Right cardiac atrium (tissue), 5 donors: Measurements from ENCODE around the gene IGSF21. TPM values are rescaled to one million over a fixed set of nuclear protein-coding genes. Genes with fewer than 3 reads are reported as not detected.

Experiments
- ATAC-seq, 2 donors: fragments of 200-7000 bp; cut with Tn5 transposase; one replicate each; pipeline versions ENCODE4 v1.8.0 to v1.9.1; 2020; ENCODE audit warnings: moderate library complexity in 2 of 2, mild to moderate bottlenecking in 1 of 2
- DNase-seq, 3 donors: peaks; one replicate each; pipeline ENCODE4 v3.0.0-alpha.2; 2020
- H3K27ac ChIP-seq: one replicate; pipeline ENCODE4 v1.5.1; 2013; ENCODE audit warnings: mild to moderate bottlenecking, low read length, control low read depth, moderate library complexity
- H3K27me3 ChIP-seq: one replicate; pipeline ENCODE4 v1.6.1; 2013; ENCODE audit not compliant: control insufficient read depth, insufficient read depth
- H3K4me1 ChIP-seq: one replicate; pipeline ENCODE4 v1.6.1; 2013; ENCODE audit warnings: low read length; ENCODE audit not compliant: control insufficient read depth, insufficient read depth
- H3K4me3 ChIP-seq: one replicate; pipeline ENCODE4 v1.5.1; 2013; ENCODE audit warnings: low read length, control low read depth
- H3K9me3 ChIP-seq: one replicate; pipeline ENCODE4 v1.6.1; 2013; ENCODE audit warnings: low read length; ENCODE audit not compliant: control insufficient read depth
- WGBS: extraction: QIAGEN DNeasy Blood & Tissue Kit; methylation state at CpG from one replicate; pipeline ENCODE4 v1.1.7; 2013; 5-methylcytosine and 5-hydroxymethylcytosine counted together
- intact Hi-C, 4 donors: fragments of 100-400 bp; cut with DNase I; formaldehyde crosslinking; loops; one replicate each; pipeline versions ENCODE4 v1.11.0 to v1.14.0; 2022 to 2023
- polyA plus RNA-seq: library from polyadenylated mRNA; stranded (reverse); fragments of 200-250 nt; gene quantifications from one replicate; pipeline ENCODE4 v1.2.3, GENCODE V29; 2013
- total RNA-seq, 4 donors: library from RNA; stranded (reverse); fragmentation: NEBNext Ultra II Directional; extraction: Animal tissue kit (Norgen Biotek cat#: 25700); gene quantifications; one replicate each; pipeline ENCODE4 v1.2.1, GENCODE V29; 2021
- donor health status: healthy with polysubstance abuse.
- donor health status: DM: no; HTN: yes; CAD: no.
- donor health status: DM: no; HTN: no; CAD: no.
- donor health status: DM: no; HTN: yes; CAD: no; lungs with severe emphysema.
- donor health status: DM: yes; HTN: yes; CAD: no.

Gene IGSF21
- total and polyA plus RNA-seq, 5 donors = 0.52 to 3.1 (median 1.7) TPM

DNA sequence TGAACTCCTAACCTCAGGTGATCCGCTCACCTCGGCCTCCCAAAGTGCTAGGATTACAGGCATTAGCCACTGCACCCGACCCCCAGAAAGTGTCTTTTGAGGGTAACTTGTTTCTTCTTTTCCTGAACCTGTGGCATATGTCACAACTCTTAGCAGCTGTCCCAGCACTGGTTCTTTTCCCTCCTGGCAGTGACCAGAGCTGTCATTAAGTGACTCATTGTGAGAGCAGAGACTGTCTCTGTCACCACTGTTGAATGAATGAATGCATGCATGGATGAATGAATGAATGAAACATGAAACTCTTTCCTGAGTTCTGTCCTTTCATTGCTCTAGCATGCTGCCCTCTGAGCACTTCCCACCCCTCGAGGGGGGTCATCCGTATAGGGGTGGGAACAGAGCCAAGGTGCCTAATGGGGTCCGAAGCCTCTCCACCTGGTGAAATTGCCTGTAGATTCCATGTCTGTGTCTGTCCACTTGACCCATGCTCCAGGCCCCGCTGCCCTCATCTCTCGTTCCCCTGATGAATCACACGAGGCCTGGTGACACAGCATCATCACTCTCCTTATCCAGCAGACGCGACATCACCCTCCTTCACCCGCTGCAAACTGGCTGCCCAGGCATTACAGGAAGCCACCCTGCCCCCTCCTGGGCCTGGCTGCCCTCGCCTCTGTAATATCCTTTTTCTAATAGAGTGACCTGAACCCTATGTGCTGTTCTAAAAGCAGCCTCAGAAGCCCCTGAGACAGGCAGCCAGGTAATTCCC, 75.0 kb downstream of the IGSF21 start:
- DNase-seq (peak in 1 of 3 donors; percentile 39), ATAC-seq (peak in 1 of 2 donors; percentile 29)
- no peaks in the 10 kb centered on the region for H3K4me1 ChIP-seq
- H3K9me3 ChIP-seq = no peaks in the 10 kb centered on the region
- H3K27ac ChIP-seq = no peak overlapping the region
- H3K4me3 ChIP-seq = no peak overlapping the region
- intact Hi-C loops = no loop called here
- WGBS = 34% methylated on average over 13 of the region's 13 CpGs
- no peaks in the 10 kb centered on the region for H3K27me3 ChIP-seq

DNA sequence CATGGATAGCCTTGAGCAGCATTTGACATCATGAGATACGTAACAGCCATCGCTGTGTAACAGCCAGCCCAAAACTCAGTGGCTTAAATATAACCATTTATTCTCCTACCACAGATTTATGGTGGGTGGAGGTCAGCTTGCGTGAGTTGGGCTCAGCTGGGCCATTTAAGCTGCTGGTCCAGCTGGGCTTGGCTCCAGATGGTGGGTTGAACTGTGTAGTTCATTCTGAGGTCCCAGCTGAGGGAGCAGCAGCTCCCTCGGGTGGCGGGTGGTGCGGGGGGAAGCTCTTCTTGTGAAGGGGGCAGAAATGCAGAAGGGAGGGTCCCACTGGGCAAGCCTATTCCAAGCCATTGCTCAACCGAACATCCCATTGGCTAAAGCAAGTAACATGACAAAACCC, 75.9 kb downstream of the IGSF21 start:
- intact Hi-C loops = no loop called here
- no peak for ATAC-seq
- WGBS = 73% methylated on average over 7 of the region's 7 CpGs

DNA sequence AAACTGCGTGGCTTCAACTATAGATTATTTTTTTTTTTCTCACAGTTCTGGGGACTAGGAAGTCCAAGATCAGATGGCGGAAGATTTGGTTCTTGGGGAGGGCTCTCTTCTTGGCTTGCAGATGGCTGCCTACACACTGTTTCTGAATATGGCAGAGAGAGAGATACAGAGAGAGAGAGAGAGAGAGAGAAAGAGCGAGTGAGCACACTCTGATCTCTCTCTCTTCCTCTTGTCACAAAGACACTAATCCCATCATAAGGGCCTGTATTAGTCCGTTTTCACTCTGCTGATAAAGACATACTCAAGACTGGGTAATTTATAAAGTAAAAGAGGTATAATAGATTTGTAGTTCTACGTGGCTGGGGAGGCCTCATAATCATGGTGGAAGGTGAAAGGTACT, 79.5 kb downstream of the IGSF21 start:
- 69% methylated on average over 5 of the region's 5 CpGs for WGBS
- Histone ChIP-seq H3K4me1 (no peaks in the 10 kb centered on the region), H3K27me3 (no peaks in the 10 kb centered on the region), H3K9me3 (no peaks in the 10 kb centered on the region), H3K4me3 (no peak overlapping the region), H3K27ac (no peak overlapping the region)
- ATAC-seq (no peak), DNase-seq (no peak)
- intact Hi-C loops = no loop called here

More for the DNA sequence above, 75.9 kb downstream of the IGSF21 start:
- Histone ChIP-seq H3K27me3 (no peaks in the 10 kb centered on the region), H3K27ac (no peak overlapping the region), H3K4me3 (no peak overlapping the region), H3K9me3 (no peaks in the 10 kb centered on the region), H3K4me1 (no peaks in the 10 kb centered on the region)
- no peak for DNase-seq

DNA sequence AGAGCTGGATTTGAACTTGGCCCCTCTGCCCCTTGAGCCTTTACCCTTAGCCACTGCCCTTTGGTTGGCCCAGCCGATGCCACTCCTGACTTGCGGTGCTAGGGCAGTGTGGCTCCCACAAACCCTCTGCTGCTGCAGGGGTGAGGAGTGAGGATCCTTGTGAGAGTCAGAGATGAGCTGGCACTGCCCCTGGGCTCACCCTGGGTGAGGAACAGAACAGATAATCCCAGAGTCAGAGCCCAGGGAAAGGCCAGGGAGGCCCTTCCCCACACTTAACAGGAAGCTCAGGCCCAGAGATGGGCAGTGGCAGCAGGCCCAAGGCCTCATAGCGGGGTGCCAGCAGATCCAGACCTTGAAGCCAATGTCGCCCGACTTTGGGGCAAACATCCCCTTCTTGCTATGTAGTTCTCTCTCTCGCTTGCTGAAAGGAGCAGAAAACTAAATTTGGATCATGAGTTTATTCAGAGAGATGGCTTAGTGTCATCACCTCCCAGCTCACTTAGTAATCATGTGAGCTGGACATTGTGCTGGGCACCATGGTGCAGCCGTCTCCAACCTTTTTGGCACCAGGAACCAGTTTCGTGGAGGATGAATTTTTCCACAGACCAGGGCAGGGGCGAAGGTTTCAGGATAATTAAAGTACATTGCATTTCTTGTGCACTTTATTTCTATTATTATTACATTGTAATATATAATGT, 81.4 kb downstream of the IGSF21 start:
- WGBS = 71% methylated on average over 9 of the region's 9 CpGs
- Histone ChIP-seq H3K4me1 (no peaks in the 10 kb centered on the region), H3K27me3 (no peaks in the 10 kb centered on the region), H3K4me3 (no peak overlapping the region), H3K9me3 (no peaks in the 10 kb centered on the region), H3K27ac (peak overlapping the region; percentile 63)
- ATAC-seq (peak in 1 of 2 donors; percentile 29), DNase-seq (no peak)
- intact Hi-C loops = no loop called here

- no peak overlapping the region for H3K4me3 ChIP-seq
- WGBS = 26% methylated on average over 7 of the region's 7 CpGs
- intact Hi-C loops = no loop called here
- no peak for ATAC-seq
- no peaks in the 10 kb centered on the region for H3K4me1 ChIP-seq
- no peaks in the 10 kb centered on the region for H3K27me3 ChIP-seq
- no peak overlapping the region for H3K27ac ChIP-seq
- no peaks in the 10 kb centered on the region for H3K9me3 ChIP-seq
- DNase-seq = no peak
Observed at GRCh38 chr1:18190598-18190997, 83.0 kb downstream of the IGSF21 start.

GRCh38 chr1:18191037-18191436, 83.4 kb downstream of the IGSF21 start:
- WGBS = 59% methylated on average over 3 of the region's 3 CpGs
- Histone ChIP-seq H3K27ac (no peak overlapping the region), H3K4me1 (no peaks in the 10 kb centered on the region), H3K4me3 (no peak overlapping the region), H3K27me3 (no peaks in the 10 kb centered on the region), H3K9me3 (no peaks in the 10 kb centered on the region)
- ATAC-seq (no peak), DNase-seq (no peak)
- intact Hi-C loops = no loop called here

DNA sequence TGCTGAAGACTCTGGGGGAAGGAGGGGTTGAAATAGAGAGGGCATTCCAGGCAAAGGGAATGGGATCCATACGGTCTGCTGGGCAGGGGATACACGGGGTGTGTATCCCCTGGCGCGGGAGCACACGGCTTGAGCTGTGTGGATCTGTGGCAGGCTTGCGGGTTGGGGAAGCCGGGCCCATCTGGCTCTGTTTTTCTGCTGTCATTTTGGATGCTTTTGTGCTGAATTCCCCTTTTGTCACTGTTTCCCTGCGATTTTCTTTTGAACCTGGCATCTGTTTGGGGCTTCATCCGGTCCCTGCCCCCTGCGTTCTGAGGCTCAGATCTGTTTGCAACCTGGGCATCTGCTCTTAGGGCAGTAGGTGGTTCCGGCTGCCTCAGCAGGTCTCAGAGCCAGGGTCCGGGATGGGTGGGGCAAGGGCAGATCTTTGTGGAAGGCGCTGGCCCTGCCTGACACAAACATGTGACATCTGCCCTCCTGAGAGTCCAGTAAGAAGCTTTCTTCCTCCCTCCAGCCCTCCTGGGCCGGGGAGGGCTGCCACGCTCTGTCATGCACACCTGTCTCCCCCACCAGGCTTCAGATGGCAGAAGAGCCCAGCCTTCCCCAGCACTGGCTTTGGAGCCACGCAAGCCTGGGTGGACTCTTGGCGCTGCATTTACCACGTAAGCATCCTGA, 84.0 kb downstream of the IGSF21 start:
- intact Hi-C loops = no loop called here
- no peaks in the 10 kb centered on the region for H3K27me3 ChIP-seq
- no peak overlapping the region for H3K4me3 ChIP-seq
- no peak overlapping the region for H3K27ac ChIP-seq
- no peaks in the 10 kb centered on the region for H3K9me3 ChIP-seq
- WGBS = 65% methylated on average over 18 of the region's 18 CpGs
- no peak for ATAC-seq
- no peak for DNase-seq
- H3K4me1 ChIP-seq = no peaks in the 10 kb centered on the region

GRCh38 chr1:18192182-18192581, 84.6 kb downstream of the IGSF21 start:
- Histone ChIP-seq H3K27me3 (no peaks in the 10 kb centered on the region), H3K9me3 (no peaks in the 10 kb centered on the region), H3K27ac (no peak overlapping the region), H3K4me3 (no peak overlapping the region), H3K4me1 (no peaks in the 10 kb centered on the region)
- intact Hi-C loops = no loop called here
- DNase-seq (no peak), ATAC-seq (no peak)
- WGBS = 68% methylated on average over 4 of the region's 4 CpGs

DNA sequence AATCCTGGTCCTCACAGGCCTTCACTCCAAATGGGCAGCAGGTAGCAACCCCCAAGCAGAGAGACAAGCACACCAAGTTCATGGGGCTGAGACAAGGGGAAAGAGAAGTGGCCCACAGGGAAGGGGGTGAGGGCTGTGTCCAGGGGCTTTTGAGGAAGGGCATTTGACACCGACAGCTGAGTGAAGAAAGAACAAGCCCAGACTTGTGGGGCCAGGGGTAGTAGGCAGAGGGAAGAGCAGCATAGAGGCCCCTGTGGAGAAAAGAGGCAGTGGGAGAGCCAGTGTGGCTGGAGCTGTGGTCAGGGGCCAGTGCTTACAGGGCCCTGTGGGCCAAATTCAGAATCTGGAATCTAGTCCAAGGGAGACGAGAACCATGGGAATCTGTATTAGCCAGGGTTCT, 85.4 kb downstream of the IGSF21 start:
- H3K9me3 ChIP-seq = no peaks in the 10 kb centered on the region
- no peak overlapping the region for H3K27ac ChIP-seq
- DNase-seq (no peak), ATAC-seq (no peak)
- H3K4me1 ChIP-seq = no peaks in the 10 kb centered on the region
- H3K27me3 ChIP-seq = no peaks in the 10 kb centered on the region
- intact Hi-C loops = no loop called here
- no peak overlapping the region for H3K4me3 ChIP-seq
- 75% methylated on average over 2 of the region's 2 CpGs for WGBS

GRCh38 chr1:18197299-18197698, 89.7 kb downstream of the IGSF21 start:
- H3K4me3 ChIP-seq = no peak overlapping the region
- H3K27me3 ChIP-seq = no peaks in the 10 kb centered on the region
- WGBS = 69% methylated on average over 3 of the region's 3 CpGs
- no peak overlapping the region for H3K27ac ChIP-seq
- no peaks in the 10 kb centered on the region for H3K9me3 ChIP-seq
- ATAC-seq (no peak), DNase-seq (no peak)
- intact Hi-C loops = no loop called here
- no peaks in the 10 kb centered on the region for H3K4me1 ChIP-seq

DNA sequence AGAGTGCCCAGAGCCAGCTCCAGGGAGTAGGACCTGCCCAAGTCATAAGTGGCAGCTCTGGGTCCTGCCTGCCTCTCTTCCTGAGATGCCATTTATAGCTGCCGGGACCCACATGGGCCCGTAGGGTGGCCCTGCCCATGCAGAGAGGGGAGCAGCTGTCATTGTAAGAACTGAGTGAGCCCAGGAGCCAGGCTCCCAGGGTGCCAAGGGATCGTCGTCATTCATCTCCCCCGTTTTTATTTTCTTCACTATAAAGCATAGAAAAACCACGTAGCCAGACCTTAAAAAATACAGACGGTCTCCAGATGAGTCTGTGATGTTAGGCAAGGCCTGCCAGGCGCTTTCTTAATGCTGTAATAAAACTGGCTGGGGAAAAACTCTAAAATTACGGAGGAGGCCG, 90.7 kb downstream of the IGSF21 start:
- ATAC-seq (no peak), DNase-seq (no peak)
- H3K4me1 ChIP-seq = no peaks in the 10 kb centered on the region
- no peak overlapping the region for H3K27ac ChIP-seq
- H3K4me3 ChIP-seq = no peak overlapping the region
- no peaks in the 10 kb centered on the region for H3K27me3 ChIP-seq
- intact Hi-C loops = no loop called here
- WGBS = 46% methylated on average over 10 of the region's 10 CpGs
- no peaks in the 10 kb centered on the region for H3K9me3 ChIP-seq
